K562 (cell line): ENCODE data around the gene SKAP2. TPM values are rescaled to one million over a fixed set of nuclear protein-coding genes. Genes with fewer than 3 reads are reported as not detected.

Source experiments
- DEAF1 ChIP-seq: fragments of 450-650 bp; formaldehyde crosslinking; IDR thresholded peaks from 2 replicates; pipeline ENCODE4 v1.4.0; 2020; ENCODE audit warnings: mild to moderate bottlenecking, moderate library complexity
- RAD21 ChIP-seq, 2 experiments: fragments of 250-450 bp in 1 of 2; fragments of 450-650 bp in 1 of 2; sonication (Bioruptor Pico) in 1 of 2; formaldehyde crosslinking in 1 of 2; IDR thresholded peaks in 1 of 2; conservative IDR thresholded peaks in 1 of 2; 2 replicates each; pipeline versions ENCODE4 v1.4.0 to v1.8.0; 2020 to 2022; ENCODE audit warnings: mild to moderate bottlenecking in 2 of 2, moderate library complexity in 1 of 2
- RB1 ChIP-seq: fragments of 450-650 bp; IDR thresholded peaks from 2 replicates; pipeline ENCODE4 v1.6.1; 2017; ENCODE audit warnings: low read depth, mild to moderate bottlenecking
- REST ChIP-seq, 2 experiments: fragments of 450-650 bp; formaldehyde crosslinking in 1 of 2; IDR thresholded peaks; 2 replicates each; pipeline versions ENCODE4 v1.4.0 to v1.6.1; 2014 to 2020; ENCODE audit warnings: mild to moderate bottlenecking in 2 of 2, borderline replicate concordance in 1 of 2, low read depth in 1 of 2
- SMARCB1 ChIP-seq: IDR thresholded peaks from 2 replicates; pipeline ENCODE4 v1.6.1; 2011; ENCODE audit warnings: improper control_type of control experiment, low read depth; ENCODE audit not compliant: insufficient read length
- SMC3 ChIP-seq: conservative IDR thresholded peaks from 2 replicates; pipeline ENCODE4 v1.6.1; 2011; ENCODE audit warnings: low read depth, low read length, improper control_type of control experiment; ENCODE audit not compliant: insufficient read depth
- polyA plus RNA-seq, 8 experiments: library from polyadenylated mRNA; depleted of rRNA in 4 of 8; stranded (reverse) in 5 of 8; unstranded in 3 of 8; fragments of >200 nt; fragmentation: Nextera tagmentation in 2 of 8; fragmentation: Illumina TruSeq in 1 of 8; extraction: Ambion mirVana in 2 of 8; extraction: Trizol in 1 of 8; gene quantifications; 2 replicates each; pipeline versions ENCODE4 v1.2.1 to v1.2.3, GENCODE V29; 2011 to 2014; ENCODE audit warnings: inconsistent platforms in 1 of 8, missing spikeins in 1 of 8
- total RNA-seq, 7 experiments: library from RNA; depleted of rRNA in 6 of 7; stranded (reverse); fragments of >200 nt in 6 of 7; fragmentation: Illumina TruSeq in 2 of 7; extraction: Trizol in 2 of 7; gene quantifications; 2 replicates each; pipeline versions ENCODE4 v1.2.1 to v1.2.3, GENCODE V29; 2011 to 2021; ENCODE audit warnings: low replicate concordance in 1 of 7
- TF ChIP-seq, protein P1 (sequence below): fragments of 450-650 bp; formaldehyde crosslinking; conservative IDR thresholded peaks from 2 replicates; pipeline ENCODE4 v1.4.0; 2022; ENCODE audit warnings: mild to moderate bottlenecking, missing genetic modification characterization

SKAP2 gene
- total and polyA plus RNA-seq, 9 of the 15 experiments (the other 6 are each of a cell fraction or from before 2014, with no cell fraction given), result 4.2 to 11.7 (median 8.3) TPM

DNA sequence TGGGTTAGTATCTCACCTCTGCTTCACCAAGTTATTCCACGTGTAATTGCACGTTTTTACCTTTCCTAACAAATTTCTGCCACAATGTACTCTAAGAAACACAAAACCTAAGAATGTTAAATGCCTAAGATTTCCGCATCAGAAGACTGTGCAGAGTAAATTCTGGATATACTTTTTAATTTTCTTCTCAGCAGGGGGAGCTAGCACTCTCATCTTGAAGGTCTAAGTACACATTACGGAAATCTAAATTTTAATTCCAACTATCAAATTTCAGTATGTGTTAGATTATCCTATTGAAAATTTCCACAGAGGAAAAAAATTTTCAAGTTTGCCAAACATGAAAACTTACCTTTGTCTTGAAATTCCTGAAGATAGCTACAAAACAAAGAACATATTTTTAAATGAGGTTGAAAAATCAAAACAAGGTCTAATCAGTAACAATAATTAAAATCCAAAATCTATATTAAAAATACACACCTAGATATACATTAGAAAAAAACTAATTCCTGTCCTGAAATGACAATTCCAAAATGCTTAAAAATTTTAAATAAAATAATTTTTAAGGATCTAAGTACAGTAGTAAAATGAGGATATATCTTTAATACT, 10.5 kb downstream of the SKAP2 start (continued):
- TF ChIP-seq REST (IDR thresholded peaks at IDR 0.05; ENCODE audit: borderline replicate concordance), result peak; percentile 28; the same call in 1 of the 2 replicates
- TF ChIP-seq REST (CRISPR knock-in tag; IDR thresholded peaks at IDR 0.05; ENCODE audit: low read depth), result no peak
- TF ChIP-seq DEAF1, result peak; percentile 48
- no peak for TF ChIP-seq SMARCB1
- TF ChIP-seq, protein P1, sequence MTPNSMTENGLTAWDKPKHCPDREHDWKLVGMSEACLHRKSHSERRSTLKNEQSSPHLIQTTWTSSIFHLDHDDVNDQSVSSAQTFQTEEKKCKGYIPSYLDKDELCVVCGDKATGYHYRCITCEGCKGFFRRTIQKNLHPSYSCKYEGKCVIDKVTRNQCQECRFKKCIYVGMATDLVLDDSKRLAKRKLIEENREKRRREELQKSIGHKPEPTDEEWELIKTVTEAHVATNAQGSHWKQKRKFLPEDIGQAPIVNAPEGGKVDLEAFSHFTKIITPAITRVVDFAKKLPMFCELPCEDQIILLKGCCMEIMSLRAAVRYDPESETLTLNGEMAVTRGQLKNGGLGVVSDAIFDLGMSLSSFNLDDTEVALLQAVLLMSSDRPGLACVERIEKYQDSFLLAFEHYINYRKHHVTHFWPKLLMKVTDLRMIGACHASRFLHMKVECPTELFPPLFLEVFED (CRISPR knock-in tag), result no peak
- TF ChIP-seq RB1, result no peak
- peak; percentile 57 to 64 for TF ChIP-seq RAD21 (CRISPR knock-in tag; conservative IDR thresholded peaks at IDR 0.05 in 1 of 2, IDR thresholded peaks at IDR 0.05 in 1 of 2)
- 0 out of 2 replicates have a peak, but pooled peaks have one; percentile 33 for TF ChIP-seq SMC3
